Measurements from ENCODE around the gene FIGNL2. TPM values are rescaled to one million over a fixed set of nuclear protein-coding genes. Genes with fewer than 3 reads are reported as not detected.

The FIGNL2 gene
- total and polyA plus RNA-seq, 11 donors, result 0.13 to 0.93 (median 0.35) TPM

DNA sequence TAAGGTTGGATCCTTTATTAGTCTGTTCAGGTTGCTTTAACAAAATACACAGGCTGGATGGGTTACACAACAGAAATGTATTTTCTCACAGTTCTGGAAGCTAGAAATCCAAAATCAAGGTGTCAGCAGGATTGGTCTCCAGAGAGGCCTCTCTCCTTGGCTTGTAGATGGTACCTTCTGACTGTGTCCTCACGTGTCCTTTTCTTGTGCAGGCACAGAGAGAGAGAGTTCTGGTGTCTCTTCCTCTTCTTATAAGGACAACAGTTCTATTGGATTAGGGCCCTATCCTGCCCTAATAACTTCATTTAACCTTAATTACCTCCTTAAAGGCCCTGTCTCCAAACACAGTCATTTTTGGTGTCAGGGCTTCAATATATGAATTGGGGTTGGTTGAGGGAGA is 34.8 kb upstream of the FIGNL2 start:
- TF ChIP-seq CTCF (IDR thresholded peaks at IDR 0.05) (no peak), POLR2A (IDR thresholded peaks at IDR 0.05) (no peak)
- DNase-seq (no peak), ATAC-seq (no peak)
- Histone ChIP-seq H3K36me3 (no peaks in the 10 kb centered on the region), H3K27ac (no peak overlapping the region), H3K9me3 (no peaks in the 10 kb centered on the region), H3K4me1 (peaks cover 3 to 25% (median 12%) of the 10 kb centered on the region in 12 donors), H3K27me3 (no peaks in the 10 kb centered on the region), H3K4me3 (no peak overlapping the region)
- intact Hi-C loops (cut with DNase I), result no loop called here
- WGBS, 4 donors, result 77 to 88% (median 85%) methylated on average over 1 of the region's 1 CpG

DNA sequence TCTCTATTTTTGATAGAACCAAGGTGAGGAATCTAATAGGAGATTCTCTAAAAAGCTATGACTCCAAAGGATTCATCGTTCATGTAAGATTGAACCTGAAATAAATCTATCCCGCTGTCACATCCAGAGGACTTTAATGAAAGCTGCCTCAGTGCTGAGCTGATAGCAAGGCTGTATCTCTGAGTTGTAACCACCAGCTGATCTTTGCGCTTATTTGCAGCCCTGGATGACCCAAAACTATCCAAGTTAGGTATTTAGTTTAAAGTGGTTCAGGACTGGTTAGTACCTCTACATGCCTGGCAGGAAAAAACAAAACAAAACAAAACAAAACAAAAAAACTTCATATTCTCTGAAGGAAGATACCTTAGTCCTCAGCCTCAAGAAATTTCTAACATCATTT is 30.6 kb upstream of the FIGNL2 start:
- DNase-seq (no peak), ATAC-seq (no peak)
- H3K27ac ChIP-seq, result no peak overlapping the region
- WGBS, 4 donors, result 78 to 82% (median 78%) methylated on average over 3 of the region's 3 CpGs
- TF ChIP-seq CTCF (IDR thresholded peaks at IDR 0.05) (no peak), POLR2A (IDR thresholded peaks at IDR 0.05) (no peak)
- no peaks in the 10 kb centered on the region for H3K4me1 ChIP-seq
- no peaks in the 10 kb centered on the region for H3K36me3 ChIP-seq
- H3K4me3 ChIP-seq, result no peak overlapping the region
- H3K27me3 ChIP-seq, result no peaks in the 10 kb centered on the region
- intact Hi-C loops (cut with DNase I), result loop anchor here in 9 of 10 donors (5.0 to 10.0 kb wide), 8 partner anchors 54 to 462 kb away; partner anchors contain the start of gene SLC4A8 (in 7 of the 9)
- H3K9me3 ChIP-seq, result no peaks in the 10 kb centered on the region

DNA sequence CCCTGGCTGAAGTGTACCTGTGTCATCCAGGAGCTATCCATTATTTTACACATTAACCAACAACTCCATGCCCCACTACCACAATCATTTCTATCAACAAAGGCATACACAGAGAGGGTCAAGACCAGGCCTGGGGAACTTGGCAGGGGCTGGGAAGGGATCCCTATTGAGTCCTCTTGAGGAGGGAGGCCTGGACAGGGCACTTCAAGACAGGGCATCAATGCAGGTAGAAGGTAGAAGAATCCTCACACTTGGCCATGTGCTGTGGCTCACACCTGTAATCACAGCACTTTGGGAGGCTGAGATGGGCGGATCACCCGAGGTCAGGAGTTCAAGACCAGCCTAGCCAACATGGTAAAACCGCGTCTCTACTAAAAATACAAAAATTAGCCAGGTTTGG is 26.0 kb upstream of the FIGNL2 start:
- intact Hi-C loops (cut with DNase I), result loop anchor here in 7 of 10 donors (2.0 to 10.0 kb wide), 11 partner anchors 50 to 454 kb away; partner anchors contain the start of gene SLC4A8 (in 3 of the 7)
- no peak overlapping the region for H3K4me3 ChIP-seq
- peak in 1 of 5 donors; percentile 20 for DNase-seq

GRCh38 chr12:51874000-51874399 is 25.5 kb upstream of the FIGNL2 start:
- Histone ChIP-seq H3K36me3 (no peaks in the 10 kb centered on the region), H3K9me3 (no peaks in the 10 kb centered on the region), H3K27me3 (peaks cover 0 to 8% (median 4%) of the 10 kb centered on the region in 9 donors), H3K4me3 (no peak overlapping the region), H3K4me1 (peaks cover 0 to 27% (median 6%) of the 10 kb centered on the region in 12 donors), H3K27ac (no peak overlapping the region)
- TF ChIP-seq POLR2A (IDR thresholded peaks at IDR 0.05), result no peak
- no peak for TF ChIP-seq CTCF (IDR thresholded peaks at IDR 0.05)
- WGBS, 4 donors, result 66 to 71% (median 70%) methylated on average over 8 of the region's 8 CpGs
- ATAC-seq (no peak), DNase-seq (no peak)
- intact Hi-C loops (cut with DNase I), result loop anchor here in 7 of 10 donors (2.0 to 10.0 kb wide), 11 partner anchors 49 to 453 kb away; partner anchors contain the start of gene SLC4A8 (in 3 of the 7)

More for the DNA sequence above, 26.0 kb upstream of the FIGNL2 start:
- TF ChIP-seq POLR2A (IDR thresholded peaks at IDR 0.05), result no peak
- TF ChIP-seq CTCF (IDR thresholded peaks at IDR 0.05), result no peak
- Histone ChIP-seq H3K36me3 (no peaks in the 10 kb centered on the region), H3K9me3 (no peaks in the 10 kb centered on the region), H3K4me1 (peaks cover 0 to 22% (median 1%) of the 10 kb centered on the region in 12 donors), H3K27ac (no peak overlapping the region), H3K27me3 (peaks cover 0 to 3% (median 0%) of the 10 kb centered on the region in 9 donors)
- ATAC-seq, result no peak
- 91 to 95% (median 94%) methylated on average over 4 of the region's 4 CpGs for WGBS, 4 donors
